ENCODE data around the gene RELN. TPM values are rescaled to one million over a fixed set of nuclear protein-coding genes. Genes with fewer than 3 reads are reported as not detected.

Gene RELN
- total and polyA plus RNA-seq, 10 of the 15 experiments (the other 5 are each of a cell fraction or from before 2014, with no cell fraction given): 0.11 to 0.21 TPM; not detected in 8

DNA sequence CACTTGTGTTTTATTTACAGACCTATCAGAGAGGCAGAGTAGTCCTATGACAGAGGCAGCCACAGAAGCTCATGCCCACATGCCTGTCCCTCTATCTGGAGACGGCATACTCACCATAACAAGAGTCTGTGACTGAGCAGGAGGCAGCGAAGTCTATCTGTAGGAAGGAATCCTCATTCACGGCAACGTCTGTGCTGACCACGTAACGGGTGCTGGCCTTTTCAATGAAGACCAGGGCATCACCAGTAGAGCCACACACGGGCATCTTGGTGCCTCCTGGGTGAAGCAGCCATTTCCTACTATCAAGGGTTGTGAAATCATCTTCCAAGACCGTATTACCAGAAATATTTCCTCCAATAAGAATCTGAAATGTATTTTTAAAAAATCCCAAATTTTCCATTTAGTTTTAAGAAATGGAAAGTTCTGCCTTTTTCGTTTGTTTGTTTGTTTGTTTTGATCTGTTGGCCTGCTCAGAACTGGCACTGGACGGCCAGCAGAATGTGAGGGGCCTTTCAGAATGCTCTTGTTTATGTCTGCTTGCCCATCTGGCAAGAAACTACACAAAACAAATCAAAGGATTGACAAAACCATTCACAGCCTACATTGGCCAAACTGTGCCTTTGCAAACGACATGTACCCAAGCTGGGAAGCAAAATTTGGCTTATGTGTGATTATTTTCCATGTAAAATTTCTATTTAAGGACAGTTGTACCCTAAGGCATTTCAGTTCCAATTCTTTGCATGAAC, 450.3 kb downstream of the RELN start:
- no peak overlapping the region for H3K27ac ChIP-seq (ENCODE audit: control insufficient read depth, insufficient read depth)
- in situ Hi-C loops (cut with MboI): no loop called here
- H3K4me3 ChIP-seq: no peak overlapping the region
- no peaks in the 10 kb centered on the region for H3K36me3 ChIP-seq (ENCODE audit: control insufficient read depth in 2 of 2, insufficient read depth in 2 of 2, low read length in 1 of 2)
- DNase-seq (ENCODE audit: low read depth, low spot score) (no peak), ATAC-seq (no peak), FAIRE-seq (no peak)
- H3K27me3 ChIP-seq (replicated peaks in 1 of 2; ENCODE audit: control insufficient read depth in 2 of 2, insufficient read depth in 2 of 2, low read length in 1 of 2): no peaks in the 10 kb centered on the region
- CTCF ChIA-PET: no interaction called here
- intact Hi-C loops (cut with micrococcal nuclease; ENCODE audit: unreplicated experiment): no loop called here
- POLR2A ChIA-PET: no interaction called here
- no peaks in the 10 kb centered on the region for H4K20me1 ChIP-seq (ENCODE audit: control insufficient read depth, insufficient read depth)
- 30% methylated on average over 11 of the region's 11 CpGs for WGBS (ENCODE audit: insufficient coverage, insufficient replicate concordance, low lambda C conversion rate, missing lambda C conversion rate)
- no peak overlapping the region for H3K9ac ChIP-seq (ENCODE audit: control insufficient read depth, insufficient read depth, low read length)
- no peak overlapping the region for H3K4me2 ChIP-seq (ENCODE audit: control insufficient read depth, insufficient read depth)
- TF ChIP-seq, protein P1, sequence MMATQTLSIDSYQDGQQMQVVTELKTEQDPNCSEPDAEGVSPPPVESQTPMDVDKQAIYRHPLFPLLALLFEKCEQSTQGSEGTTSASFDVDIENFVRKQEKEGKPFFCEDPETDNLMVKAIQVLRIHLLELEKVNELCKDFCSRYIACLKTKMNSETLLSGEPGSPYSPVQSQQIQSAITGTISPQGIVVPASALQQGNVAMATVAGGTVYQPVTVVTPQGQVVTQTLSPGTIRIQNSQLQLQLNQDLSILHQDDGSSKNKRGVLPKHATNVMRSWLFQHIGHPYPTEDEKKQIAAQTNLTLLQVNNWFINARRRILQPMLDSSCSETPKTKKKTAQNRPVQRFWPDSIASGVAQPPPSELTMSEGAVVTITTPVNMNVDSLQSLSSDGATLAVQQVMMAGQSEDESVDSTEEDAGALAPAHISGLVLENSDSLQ (IDR thresholded peaks at IDR 0.05): no peak
- TF ChIP-seq ESRRA (IDR thresholded peaks at IDR 0.05; ENCODE audit: low read length): no peak
- TF ChIP-seq, protein P2, sequence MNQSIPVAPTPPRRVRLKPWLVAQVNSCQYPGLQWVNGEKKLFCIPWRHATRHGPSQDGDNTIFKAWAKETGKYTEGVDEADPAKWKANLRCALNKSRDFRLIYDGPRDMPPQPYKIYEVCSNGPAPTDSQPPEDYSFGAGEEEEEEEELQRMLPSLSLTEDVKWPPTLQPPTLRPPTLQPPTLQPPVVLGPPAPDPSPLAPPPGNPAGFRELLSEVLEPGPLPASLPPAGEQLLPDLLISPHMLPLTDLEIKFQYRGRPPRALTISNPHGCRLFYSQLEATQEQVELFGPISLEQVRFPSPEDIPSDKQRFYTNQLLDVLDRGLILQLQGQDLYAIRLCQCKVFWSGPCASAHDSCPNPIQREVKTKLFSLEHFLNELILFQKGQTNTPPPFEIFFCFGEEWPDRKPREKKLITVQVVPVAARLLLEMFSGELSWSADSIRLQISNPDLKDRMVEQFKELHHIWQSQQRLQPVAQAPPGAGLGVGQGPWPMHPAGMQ (IDR thresholded peaks at IDR 0.05; ENCODE audit: borderline replicate concordance): no peak
- H3K79me2 ChIP-seq (ENCODE audit: control insufficient read depth, insufficient read depth, low read length): no peaks in the 10 kb centered on the region
- no peaks in the 10 kb centered on the region for H3K4me1 ChIP-seq (ENCODE audit: control insufficient read depth, insufficient read depth, low read length)
- no TSS peak for BruUV-seq (replicated peaks)
- SMC1A ChIA-PET (ENCODE audit: uncharacterized antibody, unreplicated experiment): no interaction called here
- RAD21 ChIA-PET (ENCODE audit: unreplicated experiment): interaction anchor here (0.5 kb wide), 1 partner anchor 220 kb away, joined by 3 read pairs; no protein-coding TSS in a partner anchor
- no peaks in the 10 kb centered on the region for H3K9me3 ChIP-seq (replicated peaks; ENCODE audit: control insufficient read depth, insufficient read depth, low read length)
- no peak overlapping the region for H2AFZ ChIP-seq (ENCODE audit: control insufficient read depth, low read depth, low read length)

DNA sequence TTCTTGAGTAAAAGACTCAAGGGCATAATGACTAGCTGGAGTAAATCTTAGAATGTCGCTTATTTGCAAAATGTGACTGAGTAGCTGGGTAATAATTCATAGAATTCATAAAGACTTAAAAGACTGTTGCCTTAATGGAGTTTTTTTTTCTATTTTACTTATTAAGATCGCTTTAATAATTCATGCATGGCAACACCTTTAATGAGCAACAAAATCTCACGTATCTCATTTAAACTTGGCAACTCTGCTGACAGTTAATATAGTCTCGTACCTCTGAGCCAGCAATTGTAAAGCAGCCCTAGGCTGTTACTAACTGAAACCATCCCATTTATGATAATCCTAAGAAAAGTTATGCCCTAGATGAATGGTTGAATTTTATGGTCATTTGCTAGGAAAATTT, 455.7 kb downstream of the RELN start:
- H3K79me2 ChIP-seq (ENCODE audit: control insufficient read depth, insufficient read depth, low read length): no peaks in the 10 kb centered on the region
- no peaks in the 10 kb centered on the region for H4K20me1 ChIP-seq (ENCODE audit: control insufficient read depth, insufficient read depth)
- no peak overlapping the region for H2AFZ ChIP-seq (ENCODE audit: control insufficient read depth, low read depth, low read length)
- no peak overlapping the region for H3K4me2 ChIP-seq (ENCODE audit: control insufficient read depth, insufficient read depth)
- no peaks in the 10 kb centered on the region for H3K36me3 ChIP-seq (ENCODE audit: control insufficient read depth in 2 of 2, insufficient read depth in 2 of 2, low read length in 1 of 2)
- RAD21 ChIA-PET (ENCODE audit: unreplicated experiment): no interaction called here
- DNase-seq (ENCODE audit: low read depth, low spot score): no peak
- H3K4me1 ChIP-seq (ENCODE audit: control insufficient read depth, insufficient read depth, low read length): no peaks in the 10 kb centered on the region
- WGBS (ENCODE audit: insufficient coverage, insufficient replicate concordance, low lambda C conversion rate, missing lambda C conversion rate): 10% methylated on average over 4 of the region's 4 CpGs
- CTCF ChIA-PET: no interaction called here
- no peaks in the 10 kb centered on the region for H3K9me3 ChIP-seq (replicated peaks; ENCODE audit: control insufficient read depth, insufficient read depth, low read length)
- BruUV-seq (replicated peaks): no TSS peak
- in situ Hi-C loops (cut with MboI): no loop called here
- H3K9ac ChIP-seq (ENCODE audit: control insufficient read depth, insufficient read depth, low read length): no peak overlapping the region
- no peak overlapping the region for H3K4me3 ChIP-seq
- no peak for FAIRE-seq
- H3K27ac ChIP-seq (ENCODE audit: control insufficient read depth, insufficient read depth): no peak overlapping the region
- intact Hi-C loops (cut with micrococcal nuclease; ENCODE audit: unreplicated experiment): no loop called here
- SMC1A ChIA-PET (ENCODE audit: uncharacterized antibody, unreplicated experiment): no interaction called here
- POLR2A ChIA-PET: no interaction called here
- no peaks in the 10 kb centered on the region; a peak in 1 of 4 replicates for H3K27me3 ChIP-seq (replicated peaks in 1 of 2; ENCODE audit: control insufficient read depth in 2 of 2, insufficient read depth in 2 of 2, low read length in 1 of 2)
- ATAC-seq: no peak
- TF ChIP-seq RFX5 (IDR thresholded peaks at IDR 0.05; ENCODE audit: low read depth, low read length): no peak
- no peak for TF ChIP-seq SP1 (IDR thresholded peaks at IDR 0.05; ENCODE audit: low read depth, low read length)
- no peak for TF ChIP-seq SMAD5 (IDR thresholded peaks at IDR 0.05; ENCODE audit: low read depth)
- TF ChIP-seq TAF1 (IDR thresholded peaks at IDR 0.05; ENCODE audit: borderline replicate concordance, low read depth, low read length): no peak
- no peak for TF ChIP-seq CREM (IDR thresholded peaks at IDR 0.05; ENCODE audit: low read depth)
- TF ChIP-seq YY1 (IDR thresholded peaks at IDR 0.05; ENCODE audit: low read depth, low read length): no peak
- TF ChIP-seq, protein P3, sequence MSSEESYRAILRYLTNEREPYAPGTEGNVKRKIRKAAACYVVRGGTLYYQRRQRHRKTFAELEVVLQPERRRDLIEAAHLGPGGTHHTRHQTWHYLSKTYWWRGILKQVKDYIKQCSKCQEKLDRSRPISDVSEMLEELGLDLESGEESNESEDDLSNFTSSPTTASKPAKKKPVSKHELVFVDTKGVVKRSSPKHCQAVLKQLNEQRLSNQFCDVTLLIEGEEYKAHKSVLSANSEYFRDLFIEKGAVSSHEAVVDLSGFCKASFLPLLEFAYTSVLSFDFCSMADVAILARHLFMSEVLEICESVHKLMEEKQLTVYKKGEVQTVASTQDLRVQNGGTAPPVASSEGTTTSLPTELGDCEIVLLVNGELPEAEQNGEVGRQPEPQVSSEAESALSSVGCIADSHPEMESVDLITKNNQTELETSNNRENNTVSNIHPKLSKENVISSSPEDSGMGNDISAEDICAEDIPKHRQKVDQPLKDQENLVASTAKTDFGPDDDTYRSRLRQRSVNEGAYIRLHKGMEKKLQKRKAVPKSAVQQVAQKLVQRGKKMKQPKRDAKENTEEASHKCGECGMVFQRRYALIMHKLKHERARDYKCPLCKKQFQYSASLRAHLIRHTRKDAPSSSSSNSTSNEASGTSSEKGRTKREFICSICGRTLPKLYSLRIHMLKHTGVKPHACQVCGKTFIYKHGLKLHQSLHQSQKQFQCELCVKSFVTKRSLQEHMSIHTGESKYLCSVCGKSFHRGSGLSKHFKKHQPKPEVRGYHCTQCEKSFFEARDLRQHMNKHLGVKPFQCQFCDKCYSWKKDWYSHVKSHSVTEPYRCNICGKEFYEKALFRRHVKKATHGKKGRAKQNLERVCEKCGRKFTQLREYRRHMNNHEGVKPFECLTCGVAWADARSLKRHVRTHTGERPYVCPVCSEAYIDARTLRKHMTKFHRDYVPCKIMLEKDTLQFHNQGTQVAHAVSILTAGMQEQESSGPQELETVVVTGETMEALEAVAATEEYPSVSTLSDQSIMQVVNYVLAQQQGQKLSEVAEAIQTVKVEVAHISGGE (CRISPR knock-in tag; IDR thresholded peaks at IDR 0.05): no peak
- no peak for TF ChIP-seq CHD4 (IDR thresholded peaks at IDR 0.05)
- no peak for TF ChIP-seq CEBPB (IDR thresholded peaks at IDR 0.05; ENCODE audit: borderline replicate concordance in 1 of 2, low read depth in 2 of 2, low read length in 2 of 2)

All from GM12878 (cell line).